Stimulated activated CD4-positive, alpha-beta T cell treated with anti-CD3 and anti-CD28 coated beads, Interleukin-4, amount 100 ng/mL, for 1 hour (primary cell): ENCODE results near the gene SIMC1.
"Not testable (repeated sequence)": the region's sequence is repeated elsewhere in the genome, so short reads cannot be mapped to it uniquely, and the experiment has no call there.

Experiments
- DNase-seq: peaks from one replicate; pipeline ENCODE4 v3.0.0-alpha.2; 2020

The SIMC1 gene

GRCh38 chr5:176216393-176216916 lies 21.8 kb upstream of the SIMC1 start:
- DNase-seq = not testable (repeated sequence)

- not testable (repeated sequence) for DNase-seq
These were observed 21.0 kb upstream of the SIMC1 start for GRCh38 chr5:176217188-176217729.

- not testable (repeated sequence) for DNase-seq
These were observed 20.5 kb upstream of the SIMC1 start for GRCh38 chr5:176217764-176218163.

- not testable (repeated sequence) for DNase-seq
These were observed 16.2 kb upstream of the SIMC1 start for GRCh38 chr5:176222006-176222405.

GRCh38 chr5:176228358-176228757 lies 9.9 kb upstream of the SIMC1 start:
- DNase-seq = not testable (repeated sequence)

- DNase-seq = not testable (repeated sequence)
These were observed 5.0 kb upstream of the SIMC1 start for GRCh38 chr5:176233253-176233652.

GRCh38 chr5:176235155-176235554 lies 3.1 kb upstream of the SIMC1 start:
- DNase-seq = not testable (repeated sequence)

GRCh38 chr5:176238645-176239283 lies 540 bp downstream of the SIMC1 start:
- not testable (repeated sequence) for DNase-seq

- DNase-seq = not testable (repeated sequence)
These were observed 1.1 kb downstream of the SIMC1 start for GRCh38 chr5:176239304-176239703.

- DNase-seq = not testable (repeated sequence)
These were observed 6.1 kb downstream of the SIMC1 start for GRCh38 chr5:176244318-176244717.

- DNase-seq = not testable (repeated sequence)
These were observed 6.8 kb downstream of the SIMC1 start for GRCh38 chr5:176245074-176245473.

GRCh38 chr5:176245489-176245888 lies 7.3 kb downstream of the SIMC1 start:
- not testable (repeated sequence) for DNase-seq

- DNase-seq = not testable (repeated sequence)
These were observed 12.5 kb downstream of the SIMC1 start for GRCh38 chr5:176250691-176251090.

GRCh38 chr5:176252171-176252570 lies 13.9 kb downstream of the SIMC1 start:
- not testable (repeated sequence) for DNase-seq

- not testable (repeated sequence) for DNase-seq
These were observed 15.3 kb downstream of the SIMC1 start for GRCh38 chr5:176253370-176254065.

- not testable (repeated sequence) for DNase-seq
These were observed 15.8 kb downstream of the SIMC1 start for GRCh38 chr5:176254066-176254393.

GRCh38 chr5:176257871-176258505 lies 19.8 kb downstream of the SIMC1 start:
- DNase-seq = not testable (repeated sequence)

- not testable (repeated sequence) for DNase-seq
These were observed 22.5 kb downstream of the SIMC1 start for GRCh38 chr5:176260682-176261081.

- DNase-seq = not testable (repeated sequence)
These were observed 28.2 kb downstream of the SIMC1 start for GRCh38 chr5:176266448-176266847.

- DNase-seq = not testable (repeated sequence)
These were observed 50.8 kb downstream of the SIMC1 start for GRCh38 chr5:176289018-176289417.

GRCh38 chr5:176290057-176290840 lies 52.0 kb downstream of the SIMC1 start:
- DNase-seq = not testable (repeated sequence)

- not testable (repeated sequence) for DNase-seq
These were observed 67.1 kb downstream of the SIMC1 start for GRCh38 chr5:176305356-176305755.
